Testis (tissue), 5 donors: ENCODE measurements around the gene ATRNL1. TPM values are rescaled to one million over a fixed set of nuclear protein-coding genes. Genes with fewer than 3 reads are reported as not detected.
A peak's percentile ranks its signal among the peaks of the same experiment; 100 is the strongest.

ENCODE experiments used
- DNase-seq: peaks from one replicate; pipeline ENCODE4 v3.0.0-alpha.2; 2019
- H3K27ac ChIP-seq, 2 donors: fragments of 200-600 bp; sonication (generic); one replicate each; pipeline ENCODE4 v1.5.1; 2019
- H3K27me3 ChIP-seq: fragments of 200-600 bp; sonication (generic); one replicate; pipeline ENCODE4 v1.5.1; 2019
- H3K36me3 ChIP-seq: fragments of 200-600 bp; sonication (generic); one replicate; pipeline ENCODE4 v1.5.1; 2017; ENCODE audit warnings: low read depth; ENCODE audit errors: missing control alignments
- H3K4me1 ChIP-seq: fragments of 200-600 bp; sonication (generic); one replicate; pipeline ENCODE4 v1.5.1; 2019
- H3K4me3 ChIP-seq, 2 donors: fragments of 200-600 bp; sonication (generic); one replicate each; pipeline ENCODE4 v1.5.1; 2017 to 2019
- H3K9me3 ChIP-seq: fragments of 200-600 bp; sonication (generic); one replicate; pipeline ENCODE4 v1.5.1; 2017
- CTCF ChIP-seq, 3 experiments: fragments of 450-650 bp in 2 of 3; fragments of 200-600 bp in 1 of 3; sonication (generic) in 1 of 3; IDR thresholded peaks; one replicate each; pipeline ENCODE4 v1.5.1; 2016 to 2019; ENCODE audit warnings: antibody characterized with exemption in 3 of 3, mild to moderate bottlenecking in 2 of 3, moderate library complexity in 1 of 3
- POLR2A ChIP-seq: fragments of 450-650 bp; IDR thresholded peaks from one replicate; pipeline ENCODE4 v1.6.1; 2017; ENCODE audit warnings: antibody characterized with exemption, mild to moderate bottlenecking, moderate library complexity
- WGBS, 2 donors: methylation state at CpG; one replicate each; pipeline ENCODE4 v1.1.5; 2018; 5-methylcytosine and 5-hydroxymethylcytosine counted together
- intact Hi-C: fragments of 100-400 bp; cut with DNase I; formaldehyde crosslinking; loops from one replicate; pipeline ENCODE4 v1.15.1; 2023; ENCODE audit warnings: low total_unique reads
- long read RNA-seq, 2 donors: transcript quantifications; one replicate each; lab custom pipeline, GENCODE V29; 2026
- polyA plus RNA-seq: library from polyadenylated mRNA; stranded (reverse); fragments of 350-450 nt; fragmentation: Illumina TruSeq; extraction: RNeasy Lipid Tissue Mini Kit (QIAGEN cat#74804); gene quantifications from one replicate; pipeline ENCODE4 v1.2.3, GENCODE V29; 2014; ENCODE audit warnings: low read depth, low replicate concordance; ENCODE audit not compliant: insufficient read depth
- total RNA-seq, 2 donors: library from RNA; depleted of rRNA; stranded (reverse); fragments of >200 nt; gene quantifications; one replicate each; pipeline ENCODE4 v1.2.3, GENCODE V29; 2016

The ATRNL1 gene
- total RNA-seq (10 to 100 TPM; 45.7 to 61.3 TPM), polyA plus RNA-seq (32.4 TPM)
- long read RNA-seq, donor 1, full-length matches to known transcripts, result 11 of 11 reads
- long read RNA-seq, donor 1, partial matches to known transcripts, result 0 of 11 reads
- long read RNA-seq, donor 1, other reads (novel, unspliced or antisense), result 0 of 11 reads
- long read RNA-seq, donor 2, full-length matches to known transcripts, result 6 of 6 reads
- long read RNA-seq, donor 2, partial matches to known transcripts, result 0 of 6 reads
- long read RNA-seq, donor 2, other reads (novel, unspliced or antisense), result 0 of 6 reads

- no peaks in the 10 kb centered on the region for H3K9me3 ChIP-seq
- peak within 1 kb of the TSS; percentile 66 to 74 for H3K4me3 ChIP-seq
- H3K36me3 ChIP-seq, result no peaks in the 10 kb centered on the region
- no peaks in the 10 kb centered on the region for H3K27me3 ChIP-seq
- intact Hi-C loops, result no loop called here
- no peaks in the 10 kb centered on the region for H3K4me1 ChIP-seq
- 0% methylated on average over 1 to 39 of the region's 70 CpGs for WGBS, 2 donors
- no peak for TF ChIP-seq POLR2A
- no peak for TF ChIP-seq CTCF (IDR thresholded peaks at IDR 0.05)
- H3K27ac ChIP-seq, result peak within 1 kb of the TSS; percentile 70 to 80
- DNase-seq, result peak; percentile 50
These were observed at the start of gene ATRNL1 for GRCh38 chr10:115093286-115093775. TSS of gene ATRNL1 (plus strand) at chr10:115093365. CDS start at chr10:115093751, 386 bp downstream.

GRCh38 chr10:115043719-115044118, 49.4 kb upstream of the ATRNL1 start:
- intact Hi-C loops, result no loop called here
- Histone ChIP-seq H3K36me3 (no peaks in the 10 kb centered on the region), H3K4me3 (no peak overlapping the region), H3K9me3 (no peaks in the 10 kb centered on the region), H3K27ac (no peak overlapping the region), H3K4me1 (no peaks in the 10 kb centered on the region), H3K27me3 (no peaks in the 10 kb centered on the region)
- DNase-seq, result no peak
- no peak for TF ChIP-seq CTCF (IDR thresholded peaks at IDR 0.05)
- no peak for TF ChIP-seq POLR2A
- 75 to 94% methylated on average over 4 of the region's 4 CpGs for WGBS, 2 donors

- H3K27ac ChIP-seq, result no peak overlapping the region
- no peaks in the 10 kb centered on the region for H3K9me3 ChIP-seq
- DNase-seq, result no peak
- intact Hi-C loops, result no loop called here
- TF ChIP-seq CTCF (IDR thresholded peaks at IDR 0.05), result no peak
- no peaks in the 10 kb centered on the region for H3K4me1 ChIP-seq
- no peaks in the 10 kb centered on the region for H3K36me3 ChIP-seq
- 82 to 98% methylated on average over 1 of the region's 1 CpG for WGBS, 2 donors
- H3K4me3 ChIP-seq, result no peak overlapping the region
- H3K27me3 ChIP-seq, result no peaks in the 10 kb centered on the region
These were observed 48.3 kb upstream of the ATRNL1 start for GRCh38 chr10:115044891-115045290.

GRCh38 chr10:115045499-115045898, 47.7 kb upstream of the ATRNL1 start:
- H3K9me3 ChIP-seq, result no peaks in the 10 kb centered on the region
- H3K4me3 ChIP-seq, result no peak overlapping the region
- no peak overlapping the region for H3K27ac ChIP-seq
- no peak for TF ChIP-seq POLR2A
- no peak for TF ChIP-seq CTCF (IDR thresholded peaks at IDR 0.05)
- no peaks in the 10 kb centered on the region for H3K27me3 ChIP-seq
- no peaks in the 10 kb centered on the region for H3K4me1 ChIP-seq
- H3K36me3 ChIP-seq, result no peaks in the 10 kb centered on the region
- intact Hi-C loops, result no loop called here
- WGBS, 2 donors, result 48 to 67% methylated on average over 1 of the region's 1 CpG
- no peak for DNase-seq
